Smooth muscle cell (in vitro differentiated cells): Measurements from ENCODE around the gene ARHGAP15. TPM values are rescaled to one million over a fixed set of nuclear protein-coding genes. Genes with fewer than 3 reads are reported as not detected.

Experiments used
- DNase-seq: peaks from one replicate; lab custom pipeline; 2025; ENCODE audit not compliant: unreplicated experiment; lab: John Stamatoyannopoulos, UW
- H2AFZ ChIP-seq: fragments of 200-600 bp; sonication (generic); 2 replicates; pipeline ENCODE4 v1.6.0; 2016; ENCODE audit warnings: antibody characterized with exemption, low read depth, mild to moderate bottlenecking
- H3F3A ChIP-seq: fragments of 200-600 bp; sonication (generic); 2 replicates; pipeline ENCODE4 v1.6.0; 2017; ENCODE audit warnings: antibody characterized with exemption, low read depth
- H3K27ac ChIP-seq: fragments of 200-600 bp; sonication (generic); 2 replicates; pipeline ENCODE4 v1.5.1; 2016; ENCODE audit warnings: low read depth, mild to moderate bottlenecking
- H3K27me3 ChIP-seq: fragments of 200-600 bp; sonication (generic); 2 replicates; pipeline ENCODE4 v1.6.1; 2016; ENCODE audit warnings: low read depth, mild to moderate bottlenecking
- H3K36me3 ChIP-seq: fragments of 200-600 bp; sonication (generic); 2 replicates; pipeline ENCODE4 v1.5.1; 2016; ENCODE audit warnings: low read depth
- H3K4me1 ChIP-seq: fragments of 200-600 bp; sonication (generic); 2 replicates; pipeline ENCODE4 v1.5.1; 2016; ENCODE audit warnings: low read depth
- H3K4me2 ChIP-seq: fragments of 200-600 bp; sonication (generic); 2 replicates; pipeline ENCODE4 v1.6.0; 2016; ENCODE audit warnings: mild to moderate bottlenecking
- H3K4me3 ChIP-seq: fragments of 200-600 bp; sonication (generic); 2 replicates; pipeline ENCODE4 v1.5.1; 2016; ENCODE audit warnings: mild to moderate bottlenecking
- H3K79me2 ChIP-seq: fragments of 200-600 bp; sonication (generic); 2 replicates; pipeline ENCODE4 v1.6.0; 2016; ENCODE audit warnings: low read depth, mild to moderate bottlenecking
- H3K9ac ChIP-seq: fragments of 200-600 bp; sonication (generic); 2 replicates; pipeline ENCODE4 v1.6.0; 2016; ENCODE audit warnings: low read depth
- H3K9me3 ChIP-seq: fragments of 200-600 bp; sonication (generic); replicated peaks from 2 replicates; pipeline ENCODE4 v1.5.1; 2016; ENCODE audit warnings: low read depth
- H4K20me1 ChIP-seq: fragments of 200-600 bp; sonication (generic); 2 replicates; pipeline ENCODE4 v1.6.0; 2016; ENCODE audit warnings: low read depth
- WGBS: methylation state at CpG from one replicate; pipeline ENCODE4 v1.1.7; 2016; ENCODE audit warnings: low lambda C conversion rate; 5-methylcytosine and 5-hydroxymethylcytosine counted together
- polyA plus RNA-seq: library from polyadenylated mRNA; unstranded; fragments of >200 nt; fragmentation: Nextera tagmentation; extraction: Ambion mirVana; gene quantifications from 2 replicates; pipeline ENCODE4 v1.2.1, GENCODE V29; 2016
- total RNA-seq: library from RNA; depleted of rRNA; stranded (reverse); fragments of >200 nt; gene quantifications from 2 replicates; pipeline ENCODE4 v1.2.3, GENCODE V29; 2014
- TF ChIP-seq, protein P1 (sequence below): fragments of 200-600 bp; sonication (generic); IDR thresholded peaks from 2 replicates; pipeline ENCODE4 v1.5.1; 2017; ENCODE audit warnings: borderline replicate concordance, mild to moderate bottlenecking, antibody characterized with exemption; ENCODE audit not compliant: insufficient read depth, poor library complexity, severe bottlenecking

ARHGAP15 gene
- total and polyA plus RNA-seq, 2 experiments from 2014 or later = not detected

DNA sequence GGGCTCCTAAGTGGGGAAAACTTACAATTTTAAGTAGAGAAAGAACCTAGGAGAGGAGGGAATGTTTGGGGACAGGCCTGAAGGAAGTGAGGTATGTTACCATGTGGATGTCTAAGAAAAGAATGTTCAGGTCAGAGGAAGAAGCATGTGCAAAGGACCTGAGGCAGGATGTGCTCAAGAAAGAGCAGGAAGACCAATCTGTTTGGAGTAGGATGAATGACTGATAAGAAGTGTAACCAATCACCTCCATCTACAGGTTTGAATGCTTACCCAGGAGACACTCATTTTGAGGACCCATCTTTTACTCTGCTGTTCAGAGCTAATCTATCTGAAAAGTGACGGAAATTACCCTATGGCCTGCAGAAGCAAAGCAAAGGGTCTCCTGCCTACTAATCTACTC lies 342.3 kb downstream of the ARHGAP15 start:
- no peak for DNase-seq
- H3K27ac ChIP-seq = no peak overlapping the region
- H2AFZ ChIP-seq = no peak overlapping the region
- H3K27me3 ChIP-seq = no peaks in the 10 kb centered on the region
- no peaks in the 10 kb centered on the region for H3K4me1 ChIP-seq
- no peaks in the 10 kb centered on the region for H3K9me3 ChIP-seq
- no peaks in the 10 kb centered on the region for H4K20me1 ChIP-seq
- no peak overlapping the region for H3K4me3 ChIP-seq
- H3K36me3 ChIP-seq = no peaks in the 10 kb centered on the region
- no peaks in the 10 kb centered on the region for H3K79me2 ChIP-seq
- no peak overlapping the region for H3K4me2 ChIP-seq
- TF ChIP-seq, protein P1, sequence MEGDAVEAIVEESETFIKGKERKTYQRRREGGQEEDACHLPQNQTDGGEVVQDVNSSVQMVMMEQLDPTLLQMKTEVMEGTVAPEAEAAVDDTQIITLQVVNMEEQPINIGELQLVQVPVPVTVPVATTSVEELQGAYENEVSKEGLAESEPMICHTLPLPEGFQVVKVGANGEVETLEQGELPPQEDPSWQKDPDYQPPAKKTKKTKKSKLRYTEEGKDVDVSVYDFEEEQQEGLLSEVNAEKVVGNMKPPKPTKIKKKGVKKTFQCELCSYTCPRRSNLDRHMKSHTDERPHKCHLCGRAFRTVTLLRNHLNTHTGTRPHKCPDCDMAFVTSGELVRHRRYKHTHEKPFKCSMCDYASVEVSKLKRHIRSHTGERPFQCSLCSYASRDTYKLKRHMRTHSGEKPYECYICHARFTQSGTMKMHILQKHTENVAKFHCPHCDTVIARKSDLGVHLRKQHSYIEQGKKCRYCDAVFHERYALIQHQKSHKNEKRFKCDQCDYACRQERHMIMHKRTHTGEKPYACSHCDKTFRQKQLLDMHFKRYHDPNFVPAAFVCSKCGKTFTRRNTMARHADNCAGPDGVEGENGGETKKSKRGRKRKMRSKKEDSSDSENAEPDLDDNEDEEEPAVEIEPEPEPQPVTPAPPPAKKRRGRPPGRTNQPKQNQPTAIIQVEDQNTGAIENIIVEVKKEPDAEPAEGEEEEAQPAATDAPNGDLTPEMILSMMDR = no peak
- no peak overlapping the region for H3K9ac ChIP-seq
- no peaks in the 10 kb centered on the region for H3F3A ChIP-seq
- 100% methylated on average over 1 of the region's 1 CpG for WGBS

GRCh38 chr2:143473216-143473615 lies 344.0 kb downstream of the ARHGAP15 start:
- no peak for DNase-seq
- H3K27ac ChIP-seq = no peak overlapping the region

DNA sequence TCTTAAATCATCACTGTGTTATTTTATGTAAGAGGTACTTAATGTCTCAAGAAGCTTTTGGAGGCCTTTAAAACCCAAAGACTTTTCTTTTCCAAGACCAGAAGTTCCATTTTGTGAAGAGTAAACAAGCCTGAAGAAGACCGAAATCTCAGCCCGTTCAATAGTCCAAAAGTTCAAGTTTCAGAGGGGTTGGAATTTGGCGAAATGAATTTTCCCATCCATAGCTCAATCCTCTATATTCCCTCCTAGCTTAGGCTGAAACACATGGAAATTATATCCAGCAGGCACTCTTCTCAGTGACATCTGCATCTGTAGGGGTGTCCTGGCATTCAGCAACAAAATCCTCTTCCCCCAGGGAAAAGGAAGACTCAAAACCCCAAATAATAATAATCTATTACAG lies 344.6 kb downstream of the ARHGAP15 start:
- TF ChIP-seq, protein P1 = no peak
- no peaks in the 10 kb centered on the region for H4K20me1 ChIP-seq
- H3K4me1 ChIP-seq = no peaks in the 10 kb centered on the region
- H3K27ac ChIP-seq = no peak overlapping the region
- no peaks in the 10 kb centered on the region for H3K9me3 ChIP-seq
- DNase-seq = no peak
- no peak overlapping the region for H3K9ac ChIP-seq
- no peaks in the 10 kb centered on the region for H3K79me2 ChIP-seq
- no peaks in the 10 kb centered on the region for H3K27me3 ChIP-seq
- no peaks in the 10 kb centered on the region for H3F3A ChIP-seq
- WGBS = 97% methylated on average over 3 of the region's 3 CpGs
- H3K4me3 ChIP-seq = no peak overlapping the region
- no peak overlapping the region for H3K4me2 ChIP-seq
- H2AFZ ChIP-seq = no peak overlapping the region
- H3K36me3 ChIP-seq = no peaks in the 10 kb centered on the region

More at GRCh38 chr2:143473216-143473615, 344.0 kb downstream of the ARHGAP15 start:
- Histone ChIP-seq H2AFZ (no peak overlapping the region), H3K9ac (no peak overlapping the region), H3K79me2 (no peaks in the 10 kb centered on the region), H3K27me3 (no peaks in the 10 kb centered on the region), H3F3A (no peaks in the 10 kb centered on the region), H3K36me3 (no peaks in the 10 kb centered on the region), H3K9me3 (no peaks in the 10 kb centered on the region), H3K4me2 (no peak overlapping the region), H3K4me3 (no peak overlapping the region), H4K20me1 (no peaks in the 10 kb centered on the region), H3K4me1 (no peaks in the 10 kb centered on the region)
- TF ChIP-seq, protein P1 = no peak
- WGBS = 51% methylated on average over 3 of the region's 3 CpGs

GRCh38 chr2:143474586-143474985 lies 345.4 kb downstream of the ARHGAP15 start:
- H3K36me3 ChIP-seq = no peaks in the 10 kb centered on the region
- no peaks in the 10 kb centered on the region for H3K79me2 ChIP-seq
- WGBS = 97% methylated on average over 4 of the region's 4 CpGs
- no peaks in the 10 kb centered on the region for H3K4me1 ChIP-seq
- H3K27ac ChIP-seq = no peak overlapping the region
- H2AFZ ChIP-seq = no peak overlapping the region
- no peaks in the 10 kb centered on the region for H3K27me3 ChIP-seq
- H3K4me2 ChIP-seq = no peak overlapping the region
- H3K4me3 ChIP-seq = no peak overlapping the region
- H3K9me3 ChIP-seq = no peaks in the 10 kb centered on the region
- no peaks in the 10 kb centered on the region for H3F3A ChIP-seq
- TF ChIP-seq, protein P1 = no peak
- H4K20me1 ChIP-seq = no peaks in the 10 kb centered on the region
- H3K9ac ChIP-seq = no peak overlapping the region
- DNase-seq = no peak
